Measurements from ENCODE around the gene HORMAD2.

The HORMAD2 gene

GRCh38 chr22:30033901-30034300, 46.4 kb upstream of the HORMAD2 start (continued):
- no peak for TF ChIP-seq ZNF518A (tag by site-specific recombination; conservative IDR thresholded peaks at IDR 0.05; ENCODE audit: low read depth)
- no peak for TF ChIP-seq ZNF707 (tag by site-specific recombination; IDR thresholded peaks at IDR 0.05)
- no peak for TF ChIP-seq ZSCAN30 (tag by site-specific recombination; IDR thresholded peaks at IDR 0.05)
- no peak for TF ChIP-seq KLF17 (tag by site-specific recombination; IDR thresholded peaks at IDR 0.05)
- no peak for TF ChIP-seq ZNF10 (tag by site-specific recombination; IDR thresholded peaks at IDR 0.05)
- TF ChIP-seq ZFHX2 (tag by site-specific recombination; conservative IDR thresholded peaks at IDR 0.05): no peak
- TF ChIP-seq ZNF621 (tag by site-specific recombination; IDR thresholded peaks at IDR 0.05): no peak
- TF ChIP-seq ZBTB10 (tag by site-specific recombination; IDR thresholded peaks at IDR 0.05): no peak
- TF ChIP-seq FEZF1 (tag by site-specific recombination; IDR thresholded peaks at IDR 0.05): no peak
- TF ChIP-seq ZNF362 (tag by site-specific recombination; IDR thresholded peaks at IDR 0.05): no peak
- TF ChIP-seq ZNF514 (tag by site-specific recombination; IDR thresholded peaks at IDR 0.05): no peak
- TF ChIP-seq ZNF529 (tag by site-specific recombination; IDR thresholded peaks at IDR 0.05; ENCODE audit: insufficient replicate concordance): no peak
- TF ChIP-seq ZNF555 (tag by site-specific recombination; conservative IDR thresholded peaks at IDR 0.05): no peak

GRCh38 chr22:30036656-30037055, 43.6 kb upstream of the HORMAD2 start:
- Histone ChIP-seq H3K4me1 (ENCODE audit: control insufficient read depth, insufficient read depth, low read length) (no peaks in the 10 kb centered on the region; the same call in 1 of the 2 replicates), H3K27ac (ENCODE audit: extremely low read depth, low read depth, low read length) (no peak overlapping the region), H3K9me3 (ENCODE audit: control insufficient read depth, insufficient read depth, low read depth, low read length) (no peaks in the 10 kb centered on the region), H3K4me3 (ENCODE audit: low read depth, low read length) (no peak overlapping the region), H3K36me3 (ENCODE audit: control insufficient read depth in 2 of 2, insufficient read depth in 1 of 2, low read length in 2 of 2) (no peaks in the 10 kb centered on the region)
- POLR2A ChIA-PET: interaction anchor here (0.6 kb wide), 1 partner anchor 263 kb away, joined by 4 read pairs; no protein-coding TSS in a partner anchor
- CTCF ChIA-PET: interaction anchor here (1.0 kb wide), 1 partner anchor 31 kb away, joined by 6 read pairs; no protein-coding TSS in a partner anchor
- TF ChIP-seq ZNF449 (tag by site-specific recombination; IDR thresholded peaks at IDR 0.05) (no peak), ZNF600 (tag by site-specific recombination; IDR thresholded peaks at IDR 0.05) (0 out of 2 replicates have a peak, but pooled peaks have one; percentile 41), ZNF324 (tag by site-specific recombination; IDR thresholded peaks at IDR 0.05) (no peak), ZNF146 (tag by site-specific recombination; IDR thresholded peaks at IDR 0.05) (no peak), PRDM6 (tag by site-specific recombination; IDR thresholded peaks at IDR 0.05) (no peak), ZNF660 (tag by site-specific recombination; IDR thresholded peaks at IDR 0.05) (peak; percentile 52; the same call in 1 of the 2 replicates), KLF8 (tag by site-specific recombination; IDR thresholded peaks at IDR 0.05) (peak; percentile 38; the same call in 1 of the 2 replicates), ZSCAN30 (tag by site-specific recombination; IDR thresholded peaks at IDR 0.05) (no peak), ZNF350 (tag by site-specific recombination; IDR thresholded peaks at IDR 0.05) (no peak), MZF1 (tag by site-specific recombination; IDR thresholded peaks at IDR 0.05; ENCODE audit: borderline replicate concordance) (no peak)
